Esophagus muscularis mucosa (tissue), 4 donors: ENCODE data around the gene HOXA7.

ENCODE experiments used
- EP300 ChIP-seq: sonication (generic); formaldehyde crosslinking; IDR thresholded peaks from one replicate; pipeline ENCODE4 v1.6.1; 2017; ENCODE audit warnings: antibody characterized with exemption
- POLR2A ChIP-seq: fragments of 450-650 bp; IDR thresholded peaks from one replicate; pipeline ENCODE4 v1.6.1; 2017; ENCODE audit warnings: antibody characterized with exemption, moderate library complexity, mild to moderate bottlenecking, low read depth
- POLR2AphosphoS5 ChIP-seq, 2 donors: sonication (generic); formaldehyde crosslinking; IDR thresholded peaks; one replicate each; pipeline ENCODE4 v1.6.1; 2017; ENCODE audit warnings: antibody characterized with exemption in 2 of 2
- TF ChIP-seq, protein P1 (sequence below), 3 experiments: fragments of 200-600 bp in 2 of 3; fragments of 450-650 bp in 1 of 3; sonication (generic) in 2 of 3; IDR thresholded peaks; one replicate each; pipeline ENCODE4 v1.5.1; 2017 to 2019; ENCODE audit warnings: antibody characterized with exemption in 3 of 3, mild to moderate bottlenecking in 2 of 3, moderate library complexity in 1 of 3

GRCh38 chr7:27180431-27181420 is 24.3 kb upstream of the HOXA7 start:
- TF ChIP-seq, protein P1, sequence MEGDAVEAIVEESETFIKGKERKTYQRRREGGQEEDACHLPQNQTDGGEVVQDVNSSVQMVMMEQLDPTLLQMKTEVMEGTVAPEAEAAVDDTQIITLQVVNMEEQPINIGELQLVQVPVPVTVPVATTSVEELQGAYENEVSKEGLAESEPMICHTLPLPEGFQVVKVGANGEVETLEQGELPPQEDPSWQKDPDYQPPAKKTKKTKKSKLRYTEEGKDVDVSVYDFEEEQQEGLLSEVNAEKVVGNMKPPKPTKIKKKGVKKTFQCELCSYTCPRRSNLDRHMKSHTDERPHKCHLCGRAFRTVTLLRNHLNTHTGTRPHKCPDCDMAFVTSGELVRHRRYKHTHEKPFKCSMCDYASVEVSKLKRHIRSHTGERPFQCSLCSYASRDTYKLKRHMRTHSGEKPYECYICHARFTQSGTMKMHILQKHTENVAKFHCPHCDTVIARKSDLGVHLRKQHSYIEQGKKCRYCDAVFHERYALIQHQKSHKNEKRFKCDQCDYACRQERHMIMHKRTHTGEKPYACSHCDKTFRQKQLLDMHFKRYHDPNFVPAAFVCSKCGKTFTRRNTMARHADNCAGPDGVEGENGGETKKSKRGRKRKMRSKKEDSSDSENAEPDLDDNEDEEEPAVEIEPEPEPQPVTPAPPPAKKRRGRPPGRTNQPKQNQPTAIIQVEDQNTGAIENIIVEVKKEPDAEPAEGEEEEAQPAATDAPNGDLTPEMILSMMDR (IDR thresholded peaks at IDR 0.05), result no peak
- TF ChIP-seq POLR2AphosphoS5 (IDR thresholded peaks at IDR 0.05), result no peak
- no peak for TF ChIP-seq EP300
- no peak for TF ChIP-seq POLR2A
